GM12892 (cell line): ENCODE measurements around the gene PDE1A.

Source experiments
- POLR2A ChIP-seq: IDR thresholded peaks from 2 replicates; pipeline ENCODE4 v1.6.1; 2011; ENCODE audit warnings: low read depth, low read length, control low read depth
- POLR2AphosphoS5 ChIP-seq: IDR thresholded peaks from 2 replicates; pipeline ENCODE4 v1.6.1; 2011; ENCODE audit warnings: low read depth, low read length, control low read depth

DNA sequence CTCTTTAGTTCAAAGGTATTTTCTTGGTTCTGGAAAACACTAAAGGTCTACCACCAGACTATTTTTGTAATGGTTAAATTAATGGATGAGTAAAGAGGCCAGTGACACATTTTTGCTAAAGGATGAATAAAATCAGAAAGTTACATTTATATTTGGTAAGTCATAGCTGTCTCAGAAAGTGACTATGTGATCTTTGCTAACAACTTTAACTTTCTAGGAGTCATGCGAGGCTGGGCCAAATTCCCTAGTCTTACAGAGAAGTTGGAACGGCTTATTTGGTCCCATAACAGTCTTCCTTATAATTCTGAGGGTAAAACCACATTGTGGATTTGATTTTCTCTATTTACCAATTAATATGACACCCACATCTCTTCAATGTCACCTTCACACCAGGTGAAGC is 198.1 kb downstream of the PDE1A start:
- TF ChIP-seq POLR2A (no peak), POLR2AphosphoS5 (no peak)
